COR-L47 (cell line): ENCODE measurements around the gene ARHGAP15.
A peak's percentile ranks its signal among the peaks of the same experiment; 100 is the strongest.

ENCODE experiments used
- DNase-seq: peaks from one replicate; lab custom pipeline; 2025; lab: John Stamatoyannopoulos, UW

The ARHGAP15 gene

DNA sequence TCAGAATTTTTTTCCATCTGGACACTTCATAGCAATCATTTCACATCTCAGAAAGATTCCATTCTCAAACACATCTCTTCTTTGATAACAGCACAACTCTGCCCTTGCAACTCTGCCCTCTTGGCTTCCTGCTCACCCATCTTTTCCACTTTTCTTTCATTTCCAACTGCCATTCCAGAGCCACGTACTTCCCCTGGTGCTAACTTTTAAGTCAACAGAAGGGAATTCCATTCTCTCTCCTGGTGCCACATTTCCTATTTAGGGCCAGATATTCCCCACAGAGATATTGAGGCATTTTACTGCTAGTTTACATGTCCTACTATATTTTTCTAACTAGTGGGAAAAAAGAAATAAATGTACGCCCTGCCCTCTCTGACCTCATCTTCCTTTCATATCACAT lies 590.2 kb downstream of the ARHGAP15 start:
- no peak for DNase-seq

DNA sequence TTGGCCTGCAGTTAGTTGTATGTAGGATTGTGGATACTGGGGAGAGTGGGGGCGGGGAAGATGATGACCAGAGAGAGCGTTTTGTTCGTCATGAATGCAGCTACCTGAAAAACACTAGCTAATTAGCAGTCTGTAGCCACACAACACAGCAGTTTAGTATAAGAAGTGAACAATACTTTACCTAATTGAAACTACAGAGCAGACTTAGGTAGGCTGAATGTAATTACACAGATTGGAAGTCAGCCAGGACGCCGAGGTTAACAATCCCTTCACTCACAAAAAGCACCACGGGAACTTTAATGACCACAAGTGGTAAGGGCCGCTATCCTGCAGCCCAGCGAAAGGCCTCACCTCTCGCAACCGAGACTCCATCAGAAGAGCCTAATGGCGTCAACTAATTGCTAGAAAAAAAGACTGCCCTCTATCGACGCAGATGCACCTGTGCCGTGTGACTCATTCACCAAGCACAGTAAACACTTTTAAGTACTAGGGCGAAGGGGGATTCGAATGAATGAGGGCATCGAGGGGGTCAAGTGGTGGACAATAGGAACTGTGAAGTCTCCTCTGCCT lies 591.0 kb downstream of the ARHGAP15 start:
- peak; percentile 83 for DNase-seq

DNA sequence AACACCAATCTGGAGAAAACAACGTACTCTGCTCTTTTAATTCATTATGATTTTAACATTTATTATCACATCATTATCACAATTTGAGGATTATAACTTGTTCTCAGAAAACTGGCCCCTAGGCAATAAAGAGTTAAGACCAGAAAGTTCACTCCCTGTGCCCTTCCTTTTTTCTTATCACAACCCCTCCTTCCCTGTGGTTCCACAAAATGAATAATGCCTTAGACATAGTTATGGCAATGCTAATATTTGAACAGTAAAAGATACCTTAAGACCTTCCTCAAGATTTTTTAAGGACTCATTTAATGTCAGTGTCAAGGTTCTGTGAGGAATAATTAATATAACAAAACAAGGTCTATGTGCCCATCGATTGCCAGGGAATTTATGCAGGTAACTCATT lies 596.2 kb downstream of the ARHGAP15 start:
- no peak for DNase-seq

DNA sequence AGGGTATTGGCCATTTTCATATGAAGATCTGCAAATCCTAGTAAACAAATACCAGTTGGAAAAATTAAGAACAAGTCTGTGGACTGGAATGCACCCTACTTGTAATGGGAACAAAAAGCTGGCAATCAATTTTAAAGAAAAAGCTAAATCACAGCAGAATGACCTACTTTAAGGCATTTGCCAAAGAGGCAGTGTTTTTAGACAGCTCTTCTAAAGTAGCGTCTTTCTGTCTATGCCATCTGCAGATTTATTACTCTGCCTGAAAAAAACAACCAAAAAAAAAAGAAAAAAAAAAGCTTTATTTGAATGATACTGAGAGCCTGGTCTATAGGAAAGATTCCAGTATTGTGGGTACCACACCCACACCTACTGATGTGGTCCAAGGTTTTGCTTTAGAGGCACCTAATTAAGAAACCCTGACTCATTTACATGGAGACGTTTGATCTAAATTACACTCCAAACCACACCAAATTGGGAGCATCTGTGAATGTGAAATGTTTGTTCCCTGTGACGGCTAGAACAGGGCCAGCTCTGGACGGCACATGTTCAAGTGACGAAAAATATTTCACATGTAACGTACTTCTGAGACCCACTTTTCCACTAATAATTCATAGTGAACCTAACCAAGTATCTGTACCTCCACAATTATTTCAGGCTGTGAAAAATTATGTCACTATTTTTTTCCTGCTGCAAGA lies 597.1 kb downstream of the ARHGAP15 start:
- no peak for DNase-seq

DNA sequence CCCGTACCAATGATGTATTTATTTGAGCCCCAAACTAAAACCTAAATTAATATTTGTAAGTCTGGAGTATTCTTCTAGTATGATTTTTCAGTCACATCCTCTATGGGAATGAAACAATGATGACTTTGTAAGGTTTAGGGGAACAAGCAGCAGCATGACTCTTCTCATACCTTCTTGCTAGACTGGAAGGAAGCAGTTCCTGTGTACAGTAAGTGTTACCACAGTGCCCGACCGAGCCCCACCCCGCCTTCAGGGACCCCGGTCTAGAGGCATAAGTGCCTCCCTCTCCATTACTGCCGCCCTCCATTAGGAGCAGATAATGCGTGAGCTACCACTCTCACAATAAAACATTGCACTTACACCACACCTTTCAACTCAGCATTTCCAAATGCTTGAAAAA lies 599.3 kb downstream of the ARHGAP15 start:
- no peak for DNase-seq

DNA sequence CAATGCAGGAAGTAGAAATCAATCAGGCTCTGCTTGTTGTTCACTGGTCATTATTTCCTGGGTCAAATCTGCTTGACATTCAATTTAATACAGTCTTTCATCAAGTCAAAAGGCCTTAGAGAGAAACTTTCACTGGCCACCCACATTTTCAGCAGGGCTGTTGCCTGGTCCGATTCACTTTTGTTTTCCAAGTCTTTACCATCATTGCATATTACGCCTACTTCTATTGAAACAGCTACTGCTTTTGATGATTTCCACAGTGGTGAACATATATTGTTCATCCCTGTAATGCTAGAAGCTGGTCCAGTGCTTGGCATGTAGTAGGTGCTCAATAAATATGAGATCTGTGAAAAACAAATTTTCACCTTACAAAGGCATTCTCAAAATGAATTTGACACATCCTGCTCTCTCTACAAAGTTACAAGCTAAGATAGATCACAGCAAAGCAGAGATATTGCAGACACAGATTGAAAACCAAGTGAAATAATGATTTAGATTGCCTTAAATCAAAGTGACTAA lies 600.1 kb downstream of the ARHGAP15 start:
- DNase-seq, result no peak

DNA sequence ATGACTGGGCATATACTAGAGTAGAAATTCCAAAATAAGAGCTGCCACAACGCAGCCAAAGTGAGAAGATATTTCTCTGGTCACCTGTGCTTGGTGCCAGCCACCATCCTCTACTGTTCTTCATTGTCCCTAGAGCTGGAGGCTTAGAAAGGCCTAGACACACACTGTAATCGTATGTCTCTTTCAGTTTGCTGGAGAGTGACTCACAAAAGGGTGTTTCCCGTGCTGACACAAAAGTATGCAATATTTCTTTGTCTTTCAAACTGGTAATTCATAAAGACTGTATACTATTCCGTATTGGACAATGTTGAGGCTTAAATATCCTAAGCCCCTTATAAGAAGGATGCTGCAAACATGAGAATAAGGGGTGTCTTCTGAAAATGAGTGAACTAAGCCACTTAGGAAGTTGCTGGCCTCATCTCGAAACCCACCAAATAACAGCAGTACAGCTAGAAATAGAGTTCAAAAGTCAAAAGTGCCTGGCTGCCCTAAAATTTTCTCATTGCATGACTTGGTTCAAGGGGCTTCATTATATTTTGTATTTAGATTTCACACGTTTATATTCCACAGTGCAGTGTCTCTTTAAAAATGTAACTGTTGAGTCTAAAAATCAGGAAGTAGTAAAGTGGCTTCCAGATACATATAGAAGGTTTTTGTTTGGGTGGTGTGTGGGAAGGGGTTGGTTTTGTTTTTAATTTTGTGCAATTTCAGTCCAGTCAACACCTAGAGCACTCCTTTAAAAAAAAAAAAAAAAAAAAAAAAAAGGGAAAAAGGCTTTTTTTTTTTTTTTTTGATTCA lies 601.1 kb downstream of the ARHGAP15 start:
- DNase-seq, result no peak

DNA sequence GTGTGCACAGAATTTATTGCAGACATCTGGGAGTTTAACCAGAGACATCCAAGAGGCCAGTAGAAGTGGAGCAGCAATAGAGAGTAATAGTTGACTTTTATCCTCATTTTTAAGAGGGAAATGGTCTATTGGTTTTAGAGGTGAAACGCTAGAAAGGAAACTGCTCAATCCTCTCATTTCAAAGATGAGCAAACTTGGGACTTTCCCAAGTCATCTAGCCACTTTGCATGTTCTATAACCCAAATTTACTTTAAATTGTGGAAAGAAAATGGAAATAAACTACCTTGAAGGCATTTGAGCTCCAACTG lies 601.7 kb downstream of the ARHGAP15 start:
- DNase-seq, result no peak

DNA sequence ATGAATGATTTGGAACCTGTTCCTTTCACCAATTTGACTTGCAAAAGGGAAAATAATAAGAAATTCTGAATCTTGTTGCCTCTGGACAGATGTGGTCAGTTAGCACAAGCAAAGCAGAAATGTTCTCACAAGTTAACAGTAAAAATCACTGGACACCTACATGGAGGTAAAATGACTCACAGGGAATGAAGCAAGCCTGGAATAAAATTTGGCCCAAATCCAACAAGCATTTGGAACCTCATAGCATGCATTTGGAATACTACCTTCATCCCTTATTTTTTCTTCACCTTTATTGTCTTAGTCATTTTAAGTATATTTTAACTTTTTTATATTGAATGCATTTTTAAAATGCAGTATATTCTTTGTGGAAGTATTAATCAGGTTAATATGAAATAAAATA lies 602.9 kb downstream of the ARHGAP15 start:
- peak; percentile 24 for DNase-seq

DNA sequence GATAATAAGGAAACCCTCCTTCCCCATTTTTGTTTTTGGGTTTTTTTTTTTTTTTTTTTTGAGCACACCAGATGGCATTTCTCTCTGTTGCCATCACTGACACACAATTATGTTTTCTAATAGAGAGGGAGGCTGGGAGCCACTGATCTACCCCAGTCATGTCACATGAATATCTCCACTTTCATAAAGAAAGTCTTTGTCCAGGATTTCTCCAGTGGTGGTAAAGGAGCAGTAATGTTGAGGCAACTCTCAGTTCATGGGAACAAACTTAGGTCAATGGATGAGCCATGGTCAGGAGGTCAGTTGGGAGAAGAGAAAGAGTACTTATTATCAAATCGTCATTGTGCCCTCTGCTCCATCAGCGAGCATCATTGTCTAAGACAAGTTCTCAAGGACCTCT lies 603.7 kb downstream of the ARHGAP15 start:
- no peak for DNase-seq

DNA sequence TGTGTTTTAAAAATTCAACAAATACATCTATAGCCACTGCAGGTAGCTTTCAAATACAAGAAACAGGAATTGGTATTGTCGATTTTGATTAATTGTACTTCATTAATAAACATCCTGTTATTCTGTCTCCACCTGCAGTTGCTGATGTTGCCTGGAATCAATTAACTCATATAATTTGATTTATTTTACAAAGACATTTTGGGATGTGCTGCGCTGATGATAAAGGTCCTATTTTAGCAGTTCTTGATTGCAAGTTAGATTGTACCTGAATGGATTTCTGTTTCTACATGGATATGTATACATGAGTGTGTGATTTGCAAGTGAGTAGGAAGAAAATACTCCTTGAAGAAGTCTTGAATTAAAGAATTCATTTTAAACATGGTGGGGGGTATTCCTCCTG lies 605.3 kb downstream of the ARHGAP15 start:
- DNase-seq, result no peak

DNA sequence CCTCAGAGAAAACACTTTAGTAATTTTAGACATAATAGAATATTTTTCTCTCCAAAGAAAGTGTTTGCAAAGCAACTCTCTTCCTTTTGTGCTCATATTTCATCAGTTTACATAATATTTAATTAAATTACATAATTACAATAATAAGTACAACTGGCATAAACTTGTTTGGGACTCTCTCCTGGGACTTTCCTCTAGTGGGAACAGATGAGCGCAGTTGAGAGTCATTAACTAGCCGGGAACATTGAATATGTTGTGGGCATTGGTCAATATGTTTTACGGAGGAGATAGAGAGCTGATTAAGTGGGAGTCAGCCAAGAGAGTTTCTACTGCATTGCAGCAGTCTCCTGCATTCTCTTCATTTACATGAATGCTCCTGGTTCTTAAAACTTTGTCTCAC lies 607.7 kb downstream of the ARHGAP15 start:
- DNase-seq, result no peak

DNA sequence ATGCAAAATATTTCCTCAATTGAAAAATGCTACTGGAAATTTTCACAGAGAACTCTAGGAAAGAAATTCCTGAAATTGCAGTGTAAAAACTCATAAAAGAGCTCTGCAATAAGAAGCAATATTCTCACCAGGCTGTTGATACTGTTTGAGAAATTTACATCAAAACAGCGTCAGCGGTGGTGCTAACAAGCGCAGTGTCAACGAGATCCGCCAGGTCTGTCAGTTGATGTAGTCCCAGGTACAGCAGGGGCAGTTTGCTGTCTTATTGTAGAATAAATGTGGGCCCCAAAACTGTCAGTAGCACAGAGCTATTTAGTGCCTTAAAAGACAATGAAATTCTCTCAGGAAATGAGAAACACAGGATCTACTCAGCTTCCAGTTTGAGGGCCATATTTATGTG lies 611.2 kb downstream of the ARHGAP15 start:
- no peak for DNase-seq

DNA sequence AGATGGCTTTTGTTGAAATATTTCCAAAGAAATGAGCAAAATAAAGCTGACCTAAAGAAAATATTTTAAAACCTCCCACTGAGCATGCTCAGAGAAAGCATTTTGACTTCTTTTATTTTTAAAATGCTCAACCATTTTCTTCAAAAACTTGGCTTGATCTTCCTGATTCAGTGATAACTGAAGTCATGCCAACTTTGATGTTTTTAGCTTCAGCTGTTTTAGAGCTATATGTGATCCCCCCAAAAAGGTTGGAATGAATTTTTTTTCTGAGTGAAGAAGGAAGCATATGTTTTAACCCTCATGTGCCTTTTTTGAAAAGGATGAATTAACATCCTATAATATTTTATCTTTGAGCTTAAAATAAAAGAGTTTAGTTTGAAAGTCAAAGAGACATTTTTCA lies 612.0 kb downstream of the ARHGAP15 start:
- no peak for DNase-seq

DNA sequence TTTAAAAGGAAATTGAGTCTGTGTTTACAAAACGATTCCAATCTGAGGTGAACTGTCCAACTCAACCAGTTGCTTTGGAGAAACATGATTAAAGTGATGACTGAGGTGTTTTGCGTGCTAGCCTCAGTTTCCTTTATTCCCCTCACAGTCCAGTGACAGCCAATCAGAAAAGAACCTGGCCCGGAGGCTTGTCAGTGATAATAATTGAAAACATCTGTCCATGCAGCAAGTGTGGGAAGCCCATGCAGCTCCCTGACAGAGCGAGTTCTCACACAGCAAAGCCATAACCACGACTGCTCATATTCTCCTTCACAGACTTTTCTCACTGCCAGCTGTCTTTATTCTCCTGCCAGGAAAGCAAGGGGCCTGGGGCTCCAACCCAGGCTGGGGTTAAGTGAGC lies 613.4 kb downstream of the ARHGAP15 start:
- DNase-seq, result no peak

DNA sequence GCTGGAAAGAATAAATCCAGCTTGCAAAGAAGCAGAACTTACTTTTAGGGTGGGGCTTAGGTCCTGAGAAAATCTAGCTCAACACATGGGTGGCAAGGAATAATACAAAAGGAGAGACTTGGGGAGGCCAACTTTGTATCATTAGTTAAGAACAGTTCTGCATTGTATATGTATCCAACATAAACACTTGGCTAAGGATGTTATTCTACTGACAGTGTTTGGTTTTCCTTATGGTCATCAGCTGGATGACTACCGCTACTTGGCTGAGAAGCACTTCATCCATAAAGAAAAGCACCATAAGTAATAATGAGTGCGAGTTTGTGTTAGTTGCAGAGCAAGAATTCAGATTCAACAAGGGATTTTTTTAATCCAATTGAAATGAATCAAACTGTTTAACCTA lies 614.9 kb downstream of the ARHGAP15 start:
- DNase-seq, result no peak

DNA sequence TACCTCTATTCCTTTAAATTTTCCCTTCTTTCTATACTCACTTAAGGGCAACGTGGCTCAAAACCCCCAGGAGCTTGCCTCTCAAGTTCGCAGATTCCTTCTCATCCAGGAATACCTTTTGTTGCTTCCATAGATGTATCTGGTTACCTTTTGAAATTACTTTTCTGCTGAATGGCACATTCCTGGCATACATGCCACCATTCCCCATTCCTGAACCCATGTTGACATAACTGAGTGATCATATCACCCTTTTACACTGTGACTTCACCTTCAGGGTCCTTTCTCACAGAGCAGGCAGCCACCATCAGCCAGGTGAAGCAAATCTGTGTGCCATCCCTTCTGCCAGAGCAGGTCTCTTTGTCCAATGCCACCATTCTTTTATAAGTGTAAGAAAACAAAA lies 615.8 kb downstream of the ARHGAP15 start:
- no peak for DNase-seq

DNA sequence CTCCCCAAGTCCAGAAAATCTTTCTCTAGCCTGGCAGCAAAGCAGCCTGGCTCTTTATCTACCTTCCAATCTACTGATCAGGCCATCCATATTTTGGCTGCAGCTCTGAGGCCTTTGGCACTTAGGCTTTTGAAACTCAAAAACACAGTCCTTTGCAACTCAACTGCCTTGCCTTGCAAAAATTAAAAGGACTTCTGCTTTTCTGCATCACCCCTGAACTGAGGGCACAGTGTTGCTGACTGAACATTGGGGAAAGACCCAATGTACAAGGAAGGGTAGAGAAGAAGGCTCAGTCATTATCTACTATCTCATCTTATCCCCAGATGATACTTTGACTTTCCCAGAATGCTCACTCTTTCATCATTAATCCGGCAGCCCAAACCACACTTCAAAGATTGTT lies 625.5 kb downstream of the ARHGAP15 start:
- DNase-seq, result no peak

DNA sequence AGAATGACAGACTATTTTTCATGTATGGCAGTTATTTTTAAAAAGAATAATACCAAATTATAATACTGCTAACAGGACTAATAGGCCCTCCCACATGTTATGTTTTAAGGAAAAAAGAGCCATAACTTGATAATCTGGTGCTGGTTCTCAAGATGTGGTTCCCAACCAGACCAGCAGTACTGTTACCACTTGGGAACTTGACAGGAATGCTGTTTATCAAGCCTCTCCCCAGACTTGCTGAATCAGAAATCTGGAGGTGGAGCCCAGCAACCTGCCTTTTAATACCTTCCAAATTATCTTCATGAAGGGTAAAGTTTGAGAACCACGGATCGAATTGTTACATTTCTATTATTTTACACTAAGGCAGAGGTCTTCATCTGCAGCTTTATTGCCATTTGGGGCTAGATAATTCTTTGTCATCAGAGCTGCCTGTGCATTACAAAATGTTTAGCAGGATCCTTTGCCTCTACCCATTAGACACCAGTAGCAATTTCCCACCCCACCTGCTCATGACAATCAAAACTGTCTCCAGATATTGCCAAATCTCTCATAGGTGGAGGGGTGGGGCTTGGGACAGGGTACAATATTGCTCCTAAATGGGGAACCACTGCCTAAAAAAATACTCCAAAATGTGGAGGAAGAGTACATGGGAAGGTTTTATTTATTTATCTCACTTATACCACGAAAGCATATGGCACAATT lies 629.6 kb downstream of the ARHGAP15 start:
- no peak for DNase-seq

DNA sequence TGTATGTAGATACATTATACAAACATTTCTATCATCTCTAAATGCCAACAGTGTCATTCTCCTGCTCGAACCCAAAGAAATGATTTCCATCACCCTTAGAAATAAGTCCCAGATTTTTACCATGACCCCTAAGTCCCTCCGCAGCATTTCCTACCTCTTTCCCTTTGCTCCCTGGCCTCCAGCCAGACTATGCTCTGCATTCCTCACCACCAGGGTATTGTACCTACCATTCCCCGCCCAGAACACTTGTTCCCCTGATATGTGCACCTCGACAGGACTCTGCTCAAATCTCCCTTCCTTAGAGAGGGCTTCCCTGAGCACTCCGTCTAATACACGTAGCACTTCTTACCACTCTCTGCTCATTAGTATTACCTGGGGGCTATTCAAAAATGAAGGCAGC lies 630.2 kb downstream of the ARHGAP15 start:
- DNase-seq, result no peak

DNA sequence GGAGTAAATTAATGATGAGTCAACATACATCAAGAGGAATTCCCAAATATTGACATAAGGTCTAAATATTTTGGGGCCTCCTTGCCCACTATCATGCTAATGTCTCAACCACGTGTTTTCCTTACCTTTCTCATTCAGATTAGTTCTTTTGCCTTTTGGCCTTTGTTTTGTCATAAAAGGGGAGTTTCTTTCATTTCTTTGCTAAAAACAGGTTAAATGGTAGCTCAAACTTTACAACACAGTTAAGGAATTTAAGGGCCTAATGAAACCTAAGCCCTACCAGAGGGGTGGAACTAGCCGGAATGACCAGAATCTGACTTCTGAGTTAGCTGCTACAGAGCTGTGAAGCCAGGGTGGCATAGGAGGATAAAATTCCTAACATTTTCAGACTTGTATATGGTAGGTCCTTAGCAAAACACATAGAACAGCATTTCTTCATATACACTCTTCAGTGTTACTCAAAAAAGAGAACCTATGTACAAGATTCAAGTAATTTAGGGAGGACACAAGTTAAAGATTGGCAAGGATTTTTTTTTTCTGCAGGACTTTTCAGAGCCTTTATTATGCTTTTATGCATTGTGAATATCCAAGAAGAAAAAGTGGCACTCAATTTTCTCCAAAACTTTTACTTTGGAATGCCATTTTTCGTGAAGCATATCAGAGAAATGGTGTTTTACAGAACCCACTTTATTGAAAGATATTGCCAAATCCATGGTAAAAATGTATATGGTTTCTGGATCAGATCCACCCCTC lies 633.1 kb downstream of the ARHGAP15 start:
- DNase-seq, result no peak

DNA sequence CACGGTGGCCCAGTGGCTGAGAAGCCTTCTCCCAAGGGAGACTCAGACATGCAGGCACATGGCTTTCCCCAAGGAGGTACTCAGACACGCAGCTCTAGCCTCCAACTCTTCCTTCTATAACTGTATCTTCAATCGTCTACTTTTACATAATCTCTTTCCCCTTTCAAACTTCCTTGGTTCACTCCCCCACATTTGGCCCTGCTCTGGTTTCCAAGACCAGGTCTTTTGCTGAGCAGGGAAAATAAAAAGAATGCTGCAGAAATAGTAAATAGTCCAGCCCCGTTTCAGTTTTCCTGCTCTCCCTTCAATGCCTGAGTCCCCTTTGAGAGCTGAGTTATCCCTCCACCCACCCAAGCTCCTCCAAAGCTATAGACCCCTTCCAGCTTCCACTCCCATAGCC lies 635.0 kb downstream of the ARHGAP15 start:
- no peak for DNase-seq
